HG03439 (cell line): Measurements from ENCODE around the gene GBGT1.

Experiments used
- ATAC-seq: cut with Tn5 transposase; IDR thresholded peaks from one replicate; pipeline ENCODE4 v1.9.1; 2021; ENCODE audit warnings: mild to moderate bottlenecking, moderate library complexity; ENCODE audit not compliant: unreplicated experiment

The GBGT1 gene

GRCh38 chr9:133129001-133129795 is 34.5 kb downstream of the GBGT1 start:
- ATAC-seq: no peak

- ATAC-seq: no peak
Measured at GRCh38 chr9:133128152-133128551, 35.6 kb downstream of the GBGT1 start.

GRCh38 chr9:133127340-133127981 is 36.3 kb downstream of the GBGT1 start:
- ATAC-seq: no peak

GRCh38 chr9:133126697-133127339 is 36.9 kb downstream of the GBGT1 start:
- no peak for ATAC-seq

- no peak for ATAC-seq
Measured at GRCh38 chr9:133125941-133126696, 37.6 kb downstream of the GBGT1 start.

- ATAC-seq: no peak
Measured at GRCh38 chr9:133124907-133125275, 38.8 kb downstream of the GBGT1 start.

GRCh38 chr9:133124123-133124906 is 39.4 kb downstream of the GBGT1 start:
- no peak for ATAC-seq

- ATAC-seq: no peak
Measured at GRCh38 chr9:133122935-133123611, 40.6 kb downstream of the GBGT1 start.

GRCh38 chr9:133122605-133122934 is 41.1 kb downstream of the GBGT1 start:
- no peak for ATAC-seq

GRCh38 chr9:133121915-133122550 is 41.7 kb downstream of the GBGT1 start:
- no peak for ATAC-seq

- ATAC-seq: peak; percentile 55
Measured at GRCh38 chr9:133121198-133121914, 42.4 kb downstream of the GBGT1 start, which contains the start of gene RALGDS. TSS of gene RALGDS (minus strand) at chr9:133121240. CDS start at chr9:133121154, 86 bp downstream.

GRCh38 chr9:133120501-133121197 is 43.1 kb downstream of the GBGT1 start:
- peak; percentile 20 for ATAC-seq

- no peak for ATAC-seq
Measured at GRCh38 chr9:133119846-133120500, 43.7 kb downstream of the GBGT1 start.

GRCh38 chr9:133119103-133119845 is 44.4 kb downstream of the GBGT1 start:
- no peak for ATAC-seq

- no peak for ATAC-seq
Measured at GRCh38 chr9:133118568-133118967, 45.1 kb downstream of the GBGT1 start.

- ATAC-seq: no peak
Measured at GRCh38 chr9:133118179-133118520, 45.6 kb downstream of the GBGT1 start.
